Ovary (tissue), 3 donors: ENCODE measurements around the gene GNB1.

Experiments used
- CTCF ChIP-seq, 3 donors: fragments of 450-650 bp in 2 of 3; fragments of 200-600 bp in 1 of 3; IDR thresholded peaks; one replicate each; pipeline versions ENCODE4 v1.5.1 to v1.8.0; 2016 to 2022; ENCODE audit warnings: antibody characterized with exemption in 3 of 3, mild to moderate bottlenecking in 1 of 3
- POLR2A ChIP-seq: fragments of 450-650 bp; IDR thresholded peaks from one replicate; pipeline ENCODE4 v1.6.1; 2017; ENCODE audit warnings: antibody characterized with exemption, mild to moderate bottlenecking, moderate library complexity
- donor health status: DM: no; HTN: no; CAD: no.

- TF ChIP-seq CTCF (IDR thresholded peaks at IDR 0.05) (no peak), POLR2A (no peak)
Measured at GRCh38 chr1:1903224-1903623, 12.3 kb upstream of the GNB1 start.
